K562 (cell line): ENCODE results near the gene MRPS35. TPM values are rescaled to one million over a fixed set of nuclear protein-coding genes. Genes with fewer than 3 reads are reported as not detected.

Experiments
- ATF4 ChIP-seq: fragments of 450-650 bp; formaldehyde crosslinking; IDR thresholded peaks from 2 replicates; pipeline ENCODE4 v1.4.0; 2022; ENCODE audit warnings: mild to moderate bottlenecking, moderate library complexity
- DMBX1 ChIP-seq: fragments of 250-450 bp; sonication (Bioruptor Pico); IDR thresholded peaks from 2 replicates; pipeline ENCODE4 v1.8.0; 2022; ENCODE audit warnings: inconsistent platforms, mild to moderate bottlenecking, moderate library complexity, borderline replicate concordance
- EWSR1 ChIP-seq: fragments of 450-650 bp; IDR thresholded peaks from 2 replicates; pipeline ENCODE4 v1.6.1; 2018; ENCODE audit warnings: borderline replicate concordance, mild to moderate bottlenecking, low read depth, moderate library complexity; ENCODE audit not compliant: partially characterized antibody
- GATAD2A ChIP-seq: fragments of 450-650 bp; IDR thresholded peaks from 2 replicates; pipeline ENCODE4 v1.6.1; 2017
- HMBOX1 ChIP-seq: sonication (generic); IDR thresholded peaks from 2 replicates; pipeline ENCODE4 v1.6.1; 2016
- KAT8 ChIP-seq: fragments of 450-650 bp; IDR thresholded peaks from 2 replicates; pipeline ENCODE4 v1.6.1; 2016; ENCODE audit warnings: low read depth, mild to moderate bottlenecking
- MED1 ChIP-seq: sonication (generic); formaldehyde crosslinking; IDR thresholded peaks from 2 replicates; pipeline ENCODE4 v1.8.1; 2023; ENCODE audit warnings: missing genetic modification reagents, borderline replicate concordance
- NFIX ChIP-seq: fragments of 250-450 bp; sonication (Bioruptor Pico); IDR thresholded peaks from 2 replicates; pipeline ENCODE4 v1.4.0; 2020; ENCODE audit warnings: low read depth, mild to moderate bottlenecking, moderate library complexity
- SNRNP70 ChIP-seq: fragments of 200-400 bp; formaldehyde crosslinking; optimal IDR thresholded peaks from 2 replicates; pipeline ENCODE3; 2017; ENCODE audit warnings: low read depth, low read length
- THRA ChIP-seq: fragments of 450-650 bp; IDR thresholded peaks from 2 replicates; pipeline ENCODE4 v1.6.1; 2017; ENCODE audit warnings: mild to moderate bottlenecking, moderate library complexity
- VEZF1 ChIP-seq: fragments of 200-800 bp; sonication (Bioruptor generic); IDR thresholded peaks from 2 replicates; pipeline ENCODE4 v1.6.1; 2017; ENCODE audit warnings: missing genetic modification characterization, missing compliant biosample characterization
- ZBTB12 ChIP-seq: fragments of 250-450 bp; sonication (Bioruptor Pico); IDR thresholded peaks from 2 replicates; pipeline ENCODE4 v1.4.0; 2020
- ZNF311 ChIP-seq: fragments of 250-450 bp; sonication (Bioruptor Pico); IDR thresholded peaks from 2 replicates; pipeline ENCODE4 v1.4.0; 2020; ENCODE audit warnings: mild to moderate bottlenecking, moderate library complexity
- ZNF609 ChIP-seq: sonication (generic); formaldehyde crosslinking; IDR thresholded peaks from 2 replicates; pipeline ENCODE4 v1.8.1; 2023; ENCODE audit warnings: missing genetic modification reagents, mild to moderate bottlenecking, borderline replicate concordance
- polyA plus RNA-seq, 8 experiments: library from polyadenylated mRNA; depleted of rRNA in 4 of 8; stranded (reverse) in 5 of 8; unstranded in 3 of 8; fragments of >200 nt; fragmentation: Nextera tagmentation in 2 of 8; fragmentation: Illumina TruSeq in 1 of 8; extraction: Ambion mirVana in 2 of 8; extraction: Trizol in 1 of 8; gene quantifications; 2 replicates each; pipeline versions ENCODE4 v1.2.1 to v1.2.3, GENCODE V29; 2011 to 2014; ENCODE audit warnings: inconsistent platforms in 1 of 8, missing spikeins in 1 of 8
- total RNA-seq, 7 experiments: library from RNA; depleted of rRNA in 6 of 7; stranded (reverse); fragments of >200 nt in 6 of 7; fragmentation: Illumina TruSeq in 2 of 7; extraction: Trizol in 2 of 7; gene quantifications; 2 replicates each; pipeline versions ENCODE4 v1.2.1 to v1.2.3, GENCODE V29; 2011 to 2021; ENCODE audit warnings: low replicate concordance in 1 of 7

Gene MRPS35
- total and polyA plus RNA-seq, 9 of the 15 experiments (the other 6 are each of a cell fraction or from before 2014, with no cell fraction given): 79.0 to 183 (median 114) TPM

GRCh38 chr12:27751386-27752047, 40.9 kb downstream of the MRPS35 start (continued):
- TF ChIP-seq ZNF609 (CRISPR knock-in tag) (no peak), ATF4 (CRISPR knock-in tag) (no peak), EWSR1 (no peak), DMBX1 (CRISPR knock-in tag) (no peak), MED1 (CRISPR knock-in tag) (no peak), ZBTB12 (no peak), THRA (no peak), SNRNP70 (no peak), KAT8 (no peak), NFIX (CRISPR knock-in tag) (no peak), VEZF1 (CRISPR knock-in tag) (no peak), HMBOX1 (no peak), GATAD2A (no peak), ZNF311 (CRISPR knock-in tag) (no peak)
